Lung (tissue), 12 donors: ENCODE results near the gene TBCE. TPM values are rescaled to one million over a fixed set of nuclear protein-coding genes. Genes with fewer than 3 reads are reported as not detected.

Source experiments
- ATAC-seq: fragments of 200-7000 bp; cut with Tn5 transposase; one replicate; pipeline ENCODE4 v1.9.1; 2020; ENCODE audit warnings: moderate number of reproducible peaks; ENCODE audit not compliant: insufficient read depth, low FRiP score
- DNase-seq, 3 donors: peaks; one replicate each; pipeline ENCODE4 v3.0.0-alpha.2; 2013 to 2017
- H3K27ac ChIP-seq, 2 donors: one replicate each; pipeline ENCODE4 v1.5.1; 2013; ENCODE audit warnings: mild to moderate bottlenecking in 2 of 2, moderate library complexity in 2 of 2, control low read depth in 1 of 2, inconsistent platforms in 1 of 2, low read depth in 1 of 2, low read length in 1 of 2
- H3K27me3 ChIP-seq, 3 donors: one replicate each; pipeline ENCODE4 v1.5.1; 2013; ENCODE audit warnings: low read length in 2 of 3; ENCODE audit not compliant: control insufficient read depth in 3 of 3, insufficient read depth in 3 of 3
- H3K36me3 ChIP-seq, 4 donors: one replicate each; pipeline ENCODE4 v1.5.1; 2013; ENCODE audit warnings: low read length in 4 of 4, mild to moderate bottlenecking in 1 of 4, moderate library complexity in 1 of 4; ENCODE audit not compliant: control insufficient read depth in 4 of 4, insufficient read depth in 4 of 4
- H3K4me1 ChIP-seq, 5 donors: one replicate each; pipeline ENCODE4 v1.5.1; 2013; ENCODE audit warnings: low read length in 5 of 5, mild to moderate bottlenecking in 2 of 5, moderate library complexity in 1 of 5; ENCODE audit not compliant: control insufficient read depth in 5 of 5, insufficient read depth in 5 of 5
- H3K4me3 ChIP-seq: one replicate; pipeline ENCODE4 v1.5.1; 2013; ENCODE audit warnings: mild to moderate bottlenecking, control low read depth, moderate library complexity
- H3K9ac ChIP-seq, 2 donors: one replicate each; pipeline ENCODE4 v1.5.1; 2013; ENCODE audit warnings: low read length in 2 of 2, control low read depth in 1 of 2; ENCODE audit not compliant: insufficient read depth in 1 of 2
- H3K9me3 ChIP-seq, 4 donors: one replicate each; pipeline ENCODE4 v1.5.1; 2013; ENCODE audit warnings: low read length in 3 of 4, mild to moderate bottlenecking in 1 of 4, moderate library complexity in 1 of 4; ENCODE audit not compliant: control insufficient read depth in 4 of 4, insufficient read depth in 3 of 4
- WGBS, 2 donors: extraction: QIAGEN DNeasy Blood & Tissue Kit; methylation state at CpG; one replicate each; pipeline ENCODE4 v1.1.7; 2013; 5-methylcytosine and 5-hydroxymethylcytosine counted together
- polyA plus RNA-seq, 2 donors: library from polyadenylated mRNA; stranded (reverse); fragments of 200-250 nt; gene quantifications; one replicate each; pipeline ENCODE4 v1.2.1, GENCODE V29; 2013
- total RNA-seq, 2 donors: library from RNA; depleted of rRNA in 1 of 2; stranded (reverse); fragments of >200 nt in 1 of 2; gene quantifications; one replicate each; pipeline ENCODE4 v1.2.1, GENCODE V29; 2014 to 2021
- TF ChIP-seq, protein P1 (sequence below): IDR thresholded peaks from 2 replicates; pipeline ENCODE4 v1.5.1; 2012; ENCODE audit warnings: mild to moderate bottlenecking; ENCODE audit errors: control extremely low read depth, extremely low read depth
- donor health status: control.
- donor health status: control.
- donor health status: Bipolar disorder and iron deficiency.
- donor health status: healthy.
- donor health status: DM: yes; HTN: yes; CAD: no.

The TBCE gene
- total and polyA plus RNA-seq, 4 donors = 16.4 to 39.2 (median 28.8) TPM

DNA sequence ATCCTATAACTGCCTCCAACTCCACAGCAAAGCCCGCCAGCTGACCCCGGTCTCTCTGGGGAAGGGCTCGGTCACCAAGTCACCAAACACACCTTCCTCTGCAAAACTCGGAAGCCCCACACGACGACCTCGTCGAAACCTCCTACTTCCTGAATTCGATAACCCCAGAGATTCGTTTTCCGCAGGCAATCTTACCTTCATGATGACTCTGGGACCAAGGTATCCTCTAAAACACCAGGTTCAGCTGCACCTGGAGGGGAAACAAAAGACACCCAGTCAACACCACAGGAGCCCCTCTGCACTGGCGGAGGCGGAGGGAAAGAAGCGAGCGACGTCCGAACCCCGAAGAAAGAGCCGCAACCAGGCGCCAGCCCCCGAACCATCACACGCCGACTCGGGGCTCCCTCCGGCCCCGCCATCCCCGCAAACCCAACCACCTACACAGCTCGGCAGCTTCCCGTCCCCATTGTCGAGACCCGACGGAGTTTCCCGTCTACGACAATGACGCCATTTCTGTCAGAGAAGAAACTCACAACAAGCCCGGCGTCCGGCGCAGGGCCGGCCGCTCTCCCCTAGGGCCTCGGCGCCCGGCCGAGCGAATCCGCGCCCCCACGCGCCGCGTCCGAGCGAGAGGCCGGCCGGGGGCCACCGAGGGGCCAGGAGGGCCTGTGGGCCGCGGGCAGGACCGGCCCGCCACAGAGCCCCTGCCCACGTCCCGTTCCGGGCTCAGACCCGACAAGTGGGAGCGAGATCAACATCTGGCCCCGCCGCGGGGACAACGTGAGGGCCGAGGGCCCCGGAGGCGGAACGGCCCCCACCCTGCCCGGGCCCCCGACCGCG lies 40.3 kb upstream of the TBCE start:
- WGBS, 2 donors = 0 to 1% methylated on average over 71 to 78 of the region's 78 CpGs
- H3K9ac ChIP-seq = peak overlapping the region; percentile 90 to 96
- peak; percentile 1 for ATAC-seq
- peaks cover 0 to 6% (median 2%) of the 10 kb centered on the region in 4 donors for H3K36me3 ChIP-seq
- TF ChIP-seq, protein P1, sequence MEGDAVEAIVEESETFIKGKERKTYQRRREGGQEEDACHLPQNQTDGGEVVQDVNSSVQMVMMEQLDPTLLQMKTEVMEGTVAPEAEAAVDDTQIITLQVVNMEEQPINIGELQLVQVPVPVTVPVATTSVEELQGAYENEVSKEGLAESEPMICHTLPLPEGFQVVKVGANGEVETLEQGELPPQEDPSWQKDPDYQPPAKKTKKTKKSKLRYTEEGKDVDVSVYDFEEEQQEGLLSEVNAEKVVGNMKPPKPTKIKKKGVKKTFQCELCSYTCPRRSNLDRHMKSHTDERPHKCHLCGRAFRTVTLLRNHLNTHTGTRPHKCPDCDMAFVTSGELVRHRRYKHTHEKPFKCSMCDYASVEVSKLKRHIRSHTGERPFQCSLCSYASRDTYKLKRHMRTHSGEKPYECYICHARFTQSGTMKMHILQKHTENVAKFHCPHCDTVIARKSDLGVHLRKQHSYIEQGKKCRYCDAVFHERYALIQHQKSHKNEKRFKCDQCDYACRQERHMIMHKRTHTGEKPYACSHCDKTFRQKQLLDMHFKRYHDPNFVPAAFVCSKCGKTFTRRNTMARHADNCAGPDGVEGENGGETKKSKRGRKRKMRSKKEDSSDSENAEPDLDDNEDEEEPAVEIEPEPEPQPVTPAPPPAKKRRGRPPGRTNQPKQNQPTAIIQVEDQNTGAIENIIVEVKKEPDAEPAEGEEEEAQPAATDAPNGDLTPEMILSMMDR = no peak
- H3K27ac ChIP-seq = peak overlapping the region; percentile 93 to 99
- no peaks in the 10 kb centered on the region for H3K27me3 ChIP-seq
- H3K4me3 ChIP-seq = peak overlapping the region; percentile 94
- peak; percentile 43 to 50 (median 45) for DNase-seq
- H3K4me1 ChIP-seq = peaks cover 2 to 39% (median 13%) of the 10 kb centered on the region in 5 donors
- H3K9me3 ChIP-seq = no peaks in the 10 kb centered on the region

DNA sequence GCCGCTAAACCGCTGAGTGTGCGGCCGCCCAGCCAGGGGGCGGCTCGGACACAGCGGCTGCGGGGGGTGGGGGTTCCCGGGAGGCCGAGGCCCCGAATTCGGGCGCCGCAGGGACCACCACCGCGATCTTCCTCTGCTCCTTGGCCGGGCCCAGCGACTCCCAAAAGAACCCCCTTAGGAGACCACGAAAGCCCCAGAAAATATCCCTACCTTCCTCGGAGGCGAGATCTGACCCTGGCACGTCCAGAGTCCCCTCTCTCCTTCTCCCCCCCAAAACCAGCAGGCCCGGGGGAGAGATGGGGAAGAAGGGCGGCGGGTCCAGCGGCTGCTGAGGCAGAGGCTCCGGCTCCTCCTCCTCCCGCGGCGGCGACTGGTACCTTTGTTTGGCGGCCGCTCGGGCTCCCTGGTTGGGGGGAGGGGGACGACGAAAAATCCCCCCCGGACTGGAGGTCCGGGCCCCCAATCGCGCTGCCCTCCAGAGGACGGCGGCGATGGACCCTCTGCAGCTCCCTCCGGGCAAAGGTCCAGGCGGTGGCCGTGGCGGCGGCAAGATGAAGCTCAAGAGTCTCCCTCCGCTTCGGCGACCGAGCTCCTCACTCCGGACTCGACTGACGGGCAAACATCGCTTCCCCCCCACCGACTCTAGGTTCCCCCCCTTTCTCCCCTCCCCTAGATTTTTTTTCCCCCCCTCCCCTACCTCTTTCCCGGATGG lies 39.5 kb upstream of the TBCE start, which contains the start of gene ARID4B:
Gene ARID4B (minus strand): TSS at position 621 of the 712 bp plus-strand sequence. CDS start 1,260 bp downstream, outside the sequence.
- peak; percentile 10 for ATAC-seq
- peaks cover 0 to 39% (median 13%) of the 10 kb centered on the region in 5 donors for H3K4me1 ChIP-seq
- peak within 1 kb of the TSS; percentile 94 for H3K4me3 ChIP-seq
- peak within 1 kb of the TSS; percentile 96 to 99 for H3K27ac ChIP-seq
- H3K9ac ChIP-seq = peak within 1 kb of the TSS; percentile 90 to 96
- H3K9me3 ChIP-seq = no peaks in the 10 kb centered on the region
- 0 to 1% methylated on average over 57 to 58 of the region's 58 CpGs for WGBS, 2 donors
- H3K27me3 ChIP-seq = no peaks in the 10 kb centered on the region
- TF ChIP-seq, protein P1 = no peak
- no peak for DNase-seq
- peaks cover 0 to 6% (median 3%) of the 10 kb centered on the region in 4 donors for H3K36me3 ChIP-seq

DNA sequence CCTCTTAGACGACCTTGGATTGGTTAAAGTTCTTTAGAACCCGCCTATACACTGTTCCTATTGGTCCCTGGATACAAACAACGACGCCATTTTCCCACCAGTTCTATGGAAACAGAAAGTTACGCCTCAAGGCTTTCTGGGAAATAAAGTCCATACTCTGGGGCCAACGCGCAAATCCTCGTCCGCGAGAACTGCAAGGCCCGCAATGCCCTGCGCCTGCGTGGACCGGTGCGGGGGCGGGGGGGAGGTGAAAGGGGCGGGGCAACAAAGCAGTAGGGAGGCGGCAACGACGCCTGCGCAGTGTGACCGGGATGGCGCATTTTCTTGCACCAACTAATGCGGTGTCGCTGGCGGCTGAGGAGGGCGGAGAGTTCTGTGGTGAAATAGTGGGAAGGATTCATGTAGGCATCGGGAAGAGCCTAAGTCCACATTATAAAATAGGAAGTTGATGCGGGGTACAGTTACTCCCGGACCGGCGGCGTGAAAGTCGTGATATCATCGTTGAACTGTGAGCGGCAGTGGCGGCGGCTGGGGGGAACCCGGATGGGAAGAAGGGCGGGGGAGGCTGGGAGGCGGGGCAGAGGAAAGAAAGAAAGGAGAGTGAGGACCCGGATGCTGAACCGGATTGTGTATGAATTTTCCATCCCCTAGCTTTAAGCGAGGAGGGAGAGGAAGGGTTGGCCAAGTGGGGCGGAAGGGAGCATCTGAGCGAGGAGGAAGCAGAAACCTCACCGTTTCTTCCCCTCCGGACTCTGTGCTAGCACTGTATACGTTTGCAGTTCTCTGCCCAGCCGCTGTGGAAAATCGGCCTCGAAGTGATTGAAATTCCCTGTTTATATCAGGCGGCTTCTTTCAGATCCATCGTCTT lies 38.7 kb upstream of the TBCE start, which contains the start of gene GGPS1:
Gene GGPS1 (plus strand): TSS at position 300 of the 868 bp plus-strand sequence. CDS start 6,695 bp downstream, outside the sequence.
- Histone ChIP-seq H3K4me1 (peaks cover 0 to 39% (median 13%) of the 10 kb centered on the region in 5 donors), H3K4me3 (peak within 1 kb of the TSS; percentile 94)
- 0 to 1% methylated on average over 54 of the region's 54 CpGs for WGBS, 2 donors

More for the DNA sequence above, 38.7 kb upstream of the TBCE start, which contains the start of gene GGPS1:
- Histone ChIP-seq H3K36me3 (peaks cover 0 to 6% (median 2%) of the 10 kb centered on the region in 4 donors), H3K9me3 (no peaks in the 10 kb centered on the region), H3K9ac (peak within 1 kb of the TSS; percentile 90 to 96), H3K27ac (peak within 1 kb of the TSS; percentile 96 to 99), H3K27me3 (no peaks in the 10 kb centered on the region)
- peak; percentile 88 for ATAC-seq
- TF ChIP-seq, protein P1 = no peak
- peak; percentile 99 to 100 (median 100) for DNase-seq
